Measurements from ENCODE around the gene CLCNKA. TPM values are rescaled to one million over a fixed set of nuclear protein-coding genes. Genes with fewer than 3 reads are reported as not detected.

Gene CLCNKA
- total and polyA plus RNA-seq, 2 of the 8 experiments (the other 6 are each of a cell fraction or from before 2014, with no cell fraction given) = 0.95 to 2.0 TPM

GRCh38 chr1:16006010-16006409 lies 15.8 kb upstream of the CLCNKA start (continued):
- TF ChIP-seq CHD7 (IDR thresholded peaks at IDR 0.05; ENCODE audit: insufficient replicate concordance, low read length) (no peak), CBX5 (IDR thresholded peaks at IDR 0.05; ENCODE audit: low read depth, low read length) (no peak), MAX (IDR thresholded peaks at IDR 0.05) (no peak), CHD2 (IDR thresholded peaks at IDR 0.05; ENCODE audit: low read length) (no peak)
